ENCODE measurements around the gene GPR84. TPM values are rescaled to one million over a fixed set of nuclear protein-coding genes. Genes with fewer than 3 reads are reported as not detected.

The GPR84 gene
- total and polyA plus RNA-seq, 2 experiments from 2014 or later: not detected

DNA sequence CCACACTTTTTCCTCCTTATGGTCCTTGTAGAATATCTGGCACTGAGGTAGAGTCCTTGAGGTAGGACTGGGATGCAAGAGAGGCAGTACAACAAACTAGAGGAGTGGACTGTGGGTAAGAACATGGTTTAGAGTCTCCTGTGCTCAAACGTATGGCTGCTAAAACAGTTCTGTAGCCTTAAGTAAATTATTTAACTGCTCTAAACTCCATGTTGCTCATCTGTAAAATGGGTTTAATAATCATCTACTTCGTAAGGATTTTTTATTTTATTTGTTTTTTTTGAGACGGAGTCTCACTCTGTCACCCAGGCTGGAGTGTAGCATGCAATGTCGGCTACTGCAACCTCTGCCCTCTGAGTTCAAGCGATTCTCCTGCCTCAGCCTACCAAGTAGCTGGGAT is 42.9 kb downstream of the GPR84 start:
- Mint-ChIP-seq H3K27me3 (ENCODE audit: insufficient read depth, low read depth, poor library complexity) (peaks cover 5% of the 10 kb centered on the region), H3K4me1 (peaks cover 4% of the 10 kb centered on the region), H3K27ac (no peak overlapping the region), H3K36me3 (ENCODE audit: low read depth) (no peaks in the 10 kb centered on the region), H3K4me3 (no peak overlapping the region), H3K9me3 (no peaks in the 10 kb centered on the region)
- ATAC-seq (no peak), DNase-seq (ENCODE audit: low spot score) (no peak)
- H3K27me3 ChIP-seq (ENCODE audit: insufficient read depth): no peaks in the 10 kb centered on the region
- H4K20me1 ChIP-seq (replicated peaks; ENCODE audit: insufficient read depth): no peaks in the 10 kb centered on the region
- H3K4me1 ChIP-seq (ENCODE audit: insufficient read depth): no peaks in the 10 kb centered on the region; the same call in 1 of the 2 replicates
- no peak overlapping the region for H3K4me3 ChIP-seq
- peaks cover 7% of the 10 kb centered on the region for H3K79me2 ChIP-seq (replicated peaks; ENCODE audit: insufficient read depth)
- no peaks in the 10 kb centered on the region for H3K9me2 ChIP-seq (ENCODE audit: insufficient read depth)
- no peak overlapping the region for H3K4me2 ChIP-seq
- no peak overlapping the region for H3K27ac ChIP-seq (ENCODE audit: low read depth)
- no peaks in the 10 kb centered on the region for H3K36me3 ChIP-seq (ENCODE audit: insufficient read depth)
- no peak overlapping the region for H2AFZ ChIP-seq
- TF ChIP-seq ZNF462 (CRISPR knock-in tag; IDR thresholded peaks at IDR 0.05): no peak
- TF ChIP-seq POLR2AphosphoS5 (IDR thresholded peaks at IDR 0.05; ENCODE audit: low read depth): no peak
- TF ChIP-seq, protein P1, sequence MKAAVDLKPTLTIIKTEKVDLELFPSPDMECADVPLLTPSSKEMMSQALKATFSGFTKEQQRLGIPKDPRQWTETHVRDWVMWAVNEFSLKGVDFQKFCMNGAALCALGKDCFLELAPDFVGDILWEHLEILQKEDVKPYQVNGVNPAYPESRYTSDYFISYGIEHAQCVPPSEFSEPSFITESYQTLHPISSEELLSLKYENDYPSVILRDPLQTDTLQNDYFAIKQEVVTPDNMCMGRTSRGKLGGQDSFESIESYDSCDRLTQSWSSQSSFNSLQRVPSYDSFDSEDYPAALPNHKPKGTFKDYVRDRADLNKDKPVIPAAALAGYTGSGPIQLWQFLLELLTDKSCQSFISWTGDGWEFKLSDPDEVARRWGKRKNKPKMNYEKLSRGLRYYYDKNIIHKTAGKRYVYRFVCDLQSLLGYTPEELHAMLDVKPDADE (IDR thresholded peaks at IDR 0.05): no peak
- no peak for TF ChIP-seq CREB1 (CRISPR knock-in tag; IDR thresholded peaks at IDR 0.05; ENCODE audit: low read depth)
- no peak for TF ChIP-seq NANOG (IDR thresholded peaks at IDR 0.05; ENCODE audit: borderline replicate concordance)
- TF ChIP-seq EZH2phosphoT487 (IDR thresholded peaks at IDR 0.05; ENCODE audit: unreplicated experiment): no peak
- TF ChIP-seq ZNF331 (CRISPR knock-in tag; IDR thresholded peaks at IDR 0.05; ENCODE audit: low read depth): no peak
- TF ChIP-seq, protein P2, sequence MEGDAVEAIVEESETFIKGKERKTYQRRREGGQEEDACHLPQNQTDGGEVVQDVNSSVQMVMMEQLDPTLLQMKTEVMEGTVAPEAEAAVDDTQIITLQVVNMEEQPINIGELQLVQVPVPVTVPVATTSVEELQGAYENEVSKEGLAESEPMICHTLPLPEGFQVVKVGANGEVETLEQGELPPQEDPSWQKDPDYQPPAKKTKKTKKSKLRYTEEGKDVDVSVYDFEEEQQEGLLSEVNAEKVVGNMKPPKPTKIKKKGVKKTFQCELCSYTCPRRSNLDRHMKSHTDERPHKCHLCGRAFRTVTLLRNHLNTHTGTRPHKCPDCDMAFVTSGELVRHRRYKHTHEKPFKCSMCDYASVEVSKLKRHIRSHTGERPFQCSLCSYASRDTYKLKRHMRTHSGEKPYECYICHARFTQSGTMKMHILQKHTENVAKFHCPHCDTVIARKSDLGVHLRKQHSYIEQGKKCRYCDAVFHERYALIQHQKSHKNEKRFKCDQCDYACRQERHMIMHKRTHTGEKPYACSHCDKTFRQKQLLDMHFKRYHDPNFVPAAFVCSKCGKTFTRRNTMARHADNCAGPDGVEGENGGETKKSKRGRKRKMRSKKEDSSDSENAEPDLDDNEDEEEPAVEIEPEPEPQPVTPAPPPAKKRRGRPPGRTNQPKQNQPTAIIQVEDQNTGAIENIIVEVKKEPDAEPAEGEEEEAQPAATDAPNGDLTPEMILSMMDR (conservative IDR thresholded peaks at IDR 0.05; ENCODE audit: low read depth in 2 of 2): no peak
- no peak for TF ChIP-seq REST (IDR thresholded peaks at IDR 0.05; ENCODE audit: unreplicated experiment)
- TF ChIP-seq EZH2 (IDR thresholded peaks at IDR 0.05; ENCODE audit: low read depth, unreplicated experiment): no peak
- H3F3A ChIP-seq (replicated peaks; ENCODE audit: low read depth): no peaks in the 10 kb centered on the region; the same call in 1 of the 2 replicates
